ENCODE measurements around the gene TNFRSF18. TPM values are rescaled to one million over a fixed set of nuclear protein-coding genes. Genes with fewer than 3 reads are reported as not detected.

Gene TNFRSF18
- total and polyA plus RNA-seq, 2 experiments from 2014 or later = 1.1 to 1.5 TPM

GRCh38 chr1:1233567-1233892, 27.1 kb upstream of the TNFRSF18 start (continued):
- no peak for TF ChIP-seq CTCF (conservative IDR thresholded peaks at IDR 0.05; ENCODE audit: low read depth in 2 of 2)
- no peak for TF ChIP-seq EZH2 (IDR thresholded peaks at IDR 0.05; ENCODE audit: low read depth, unreplicated experiment)

DNA sequence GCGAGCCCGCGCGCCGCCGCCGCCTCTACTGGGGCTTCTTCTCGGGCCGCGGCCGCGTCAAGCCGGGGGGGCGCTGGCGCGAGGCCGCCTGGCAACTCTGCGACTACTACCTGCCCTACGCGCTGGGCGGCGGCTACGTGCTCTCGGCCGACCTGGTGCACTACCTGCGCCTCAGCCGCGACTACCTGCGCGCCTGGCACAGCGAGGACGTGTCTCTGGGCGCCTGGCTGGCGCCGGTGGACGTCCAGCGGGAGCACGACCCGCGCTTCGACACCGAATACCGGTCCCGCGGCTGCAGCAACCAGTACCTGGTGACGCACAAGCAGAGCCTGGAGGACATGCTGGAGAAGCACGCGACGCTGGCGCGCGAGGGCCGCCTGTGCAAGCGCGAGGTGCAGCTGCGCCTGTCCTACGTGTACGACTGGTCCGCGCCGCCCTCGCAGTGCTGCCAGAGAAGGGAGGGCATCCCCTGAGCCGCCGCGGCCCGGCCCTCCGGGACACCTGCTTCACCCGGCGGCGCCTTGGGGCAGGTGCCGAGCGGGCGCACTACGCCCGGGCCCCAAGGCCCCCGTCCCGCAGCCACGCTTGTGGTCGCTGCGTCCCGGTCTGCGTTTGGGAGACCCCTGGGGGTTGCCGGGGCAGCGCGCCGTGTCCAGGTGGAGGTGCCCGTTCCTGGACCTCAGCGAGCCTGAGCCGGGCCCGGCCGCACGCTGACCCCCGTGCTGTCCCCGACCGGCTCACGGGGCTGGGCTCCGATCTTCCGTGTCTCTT, 26.6 kb upstream of the TNFRSF18 start:
- Mint-ChIP-seq H3K27ac (no peak overlapping the region), H3K36me3 (ENCODE audit: low read depth) (peaks cover 21% of the 10 kb centered on the region), H3K4me3 (peak overlapping the region; percentile 59), H3K27me3 (ENCODE audit: insufficient read depth, low read depth, poor library complexity) (peaks cover 13% of the 10 kb centered on the region), H3K9me3 (peaks cover 10% of the 10 kb centered on the region), H3K4me1 (peaks cover 18% of the 10 kb centered on the region)
- DNase-seq (ENCODE audit: low spot score) (no peak), ATAC-seq (no peak)
- Histone ChIP-seq H3K4me1 (ENCODE audit: insufficient read depth) (peaks cover 6% of the 10 kb centered on the region), H3K27me3 (ENCODE audit: insufficient read depth) (no peaks in the 10 kb centered on the region), H3K27ac (ENCODE audit: low read depth) (no peak overlapping the region), H3K9me2 (ENCODE audit: insufficient read depth) (no peaks in the 10 kb centered on the region), H3K79me2 (replicated peaks; ENCODE audit: insufficient read depth) (peaks cover 40% of the 10 kb centered on the region), H2AFZ (no peak overlapping the region), H3K4me2 (peak overlapping the region; percentile 38; the same call in 1 of the 2 replicates), H3K36me3 (ENCODE audit: insufficient read depth) (no peaks in the 10 kb centered on the region), H3F3A (replicated peaks; ENCODE audit: low read depth) (peaks cover 10% of the 10 kb centered on the region; the same call in 1 of the 2 replicates), H3K4me3 (peak overlapping the region; percentile 28; the same call in 1 of the 2 replicates), H4K20me1 (replicated peaks; ENCODE audit: insufficient read depth) (peaks cover 8% of the 10 kb centered on the region)
- TF ChIP-seq EZH2phosphoT487 (IDR thresholded peaks at IDR 0.05; ENCODE audit: unreplicated experiment) = no peak
- TF ChIP-seq POLR2AphosphoS5 (IDR thresholded peaks at IDR 0.05; ENCODE audit: low read depth) = no peak
- TF ChIP-seq, protein P1, sequence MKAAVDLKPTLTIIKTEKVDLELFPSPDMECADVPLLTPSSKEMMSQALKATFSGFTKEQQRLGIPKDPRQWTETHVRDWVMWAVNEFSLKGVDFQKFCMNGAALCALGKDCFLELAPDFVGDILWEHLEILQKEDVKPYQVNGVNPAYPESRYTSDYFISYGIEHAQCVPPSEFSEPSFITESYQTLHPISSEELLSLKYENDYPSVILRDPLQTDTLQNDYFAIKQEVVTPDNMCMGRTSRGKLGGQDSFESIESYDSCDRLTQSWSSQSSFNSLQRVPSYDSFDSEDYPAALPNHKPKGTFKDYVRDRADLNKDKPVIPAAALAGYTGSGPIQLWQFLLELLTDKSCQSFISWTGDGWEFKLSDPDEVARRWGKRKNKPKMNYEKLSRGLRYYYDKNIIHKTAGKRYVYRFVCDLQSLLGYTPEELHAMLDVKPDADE (IDR thresholded peaks at IDR 0.05) = no peak
- no peak for TF ChIP-seq NANOG (IDR thresholded peaks at IDR 0.05; ENCODE audit: borderline replicate concordance)
- TF ChIP-seq, protein P2, sequence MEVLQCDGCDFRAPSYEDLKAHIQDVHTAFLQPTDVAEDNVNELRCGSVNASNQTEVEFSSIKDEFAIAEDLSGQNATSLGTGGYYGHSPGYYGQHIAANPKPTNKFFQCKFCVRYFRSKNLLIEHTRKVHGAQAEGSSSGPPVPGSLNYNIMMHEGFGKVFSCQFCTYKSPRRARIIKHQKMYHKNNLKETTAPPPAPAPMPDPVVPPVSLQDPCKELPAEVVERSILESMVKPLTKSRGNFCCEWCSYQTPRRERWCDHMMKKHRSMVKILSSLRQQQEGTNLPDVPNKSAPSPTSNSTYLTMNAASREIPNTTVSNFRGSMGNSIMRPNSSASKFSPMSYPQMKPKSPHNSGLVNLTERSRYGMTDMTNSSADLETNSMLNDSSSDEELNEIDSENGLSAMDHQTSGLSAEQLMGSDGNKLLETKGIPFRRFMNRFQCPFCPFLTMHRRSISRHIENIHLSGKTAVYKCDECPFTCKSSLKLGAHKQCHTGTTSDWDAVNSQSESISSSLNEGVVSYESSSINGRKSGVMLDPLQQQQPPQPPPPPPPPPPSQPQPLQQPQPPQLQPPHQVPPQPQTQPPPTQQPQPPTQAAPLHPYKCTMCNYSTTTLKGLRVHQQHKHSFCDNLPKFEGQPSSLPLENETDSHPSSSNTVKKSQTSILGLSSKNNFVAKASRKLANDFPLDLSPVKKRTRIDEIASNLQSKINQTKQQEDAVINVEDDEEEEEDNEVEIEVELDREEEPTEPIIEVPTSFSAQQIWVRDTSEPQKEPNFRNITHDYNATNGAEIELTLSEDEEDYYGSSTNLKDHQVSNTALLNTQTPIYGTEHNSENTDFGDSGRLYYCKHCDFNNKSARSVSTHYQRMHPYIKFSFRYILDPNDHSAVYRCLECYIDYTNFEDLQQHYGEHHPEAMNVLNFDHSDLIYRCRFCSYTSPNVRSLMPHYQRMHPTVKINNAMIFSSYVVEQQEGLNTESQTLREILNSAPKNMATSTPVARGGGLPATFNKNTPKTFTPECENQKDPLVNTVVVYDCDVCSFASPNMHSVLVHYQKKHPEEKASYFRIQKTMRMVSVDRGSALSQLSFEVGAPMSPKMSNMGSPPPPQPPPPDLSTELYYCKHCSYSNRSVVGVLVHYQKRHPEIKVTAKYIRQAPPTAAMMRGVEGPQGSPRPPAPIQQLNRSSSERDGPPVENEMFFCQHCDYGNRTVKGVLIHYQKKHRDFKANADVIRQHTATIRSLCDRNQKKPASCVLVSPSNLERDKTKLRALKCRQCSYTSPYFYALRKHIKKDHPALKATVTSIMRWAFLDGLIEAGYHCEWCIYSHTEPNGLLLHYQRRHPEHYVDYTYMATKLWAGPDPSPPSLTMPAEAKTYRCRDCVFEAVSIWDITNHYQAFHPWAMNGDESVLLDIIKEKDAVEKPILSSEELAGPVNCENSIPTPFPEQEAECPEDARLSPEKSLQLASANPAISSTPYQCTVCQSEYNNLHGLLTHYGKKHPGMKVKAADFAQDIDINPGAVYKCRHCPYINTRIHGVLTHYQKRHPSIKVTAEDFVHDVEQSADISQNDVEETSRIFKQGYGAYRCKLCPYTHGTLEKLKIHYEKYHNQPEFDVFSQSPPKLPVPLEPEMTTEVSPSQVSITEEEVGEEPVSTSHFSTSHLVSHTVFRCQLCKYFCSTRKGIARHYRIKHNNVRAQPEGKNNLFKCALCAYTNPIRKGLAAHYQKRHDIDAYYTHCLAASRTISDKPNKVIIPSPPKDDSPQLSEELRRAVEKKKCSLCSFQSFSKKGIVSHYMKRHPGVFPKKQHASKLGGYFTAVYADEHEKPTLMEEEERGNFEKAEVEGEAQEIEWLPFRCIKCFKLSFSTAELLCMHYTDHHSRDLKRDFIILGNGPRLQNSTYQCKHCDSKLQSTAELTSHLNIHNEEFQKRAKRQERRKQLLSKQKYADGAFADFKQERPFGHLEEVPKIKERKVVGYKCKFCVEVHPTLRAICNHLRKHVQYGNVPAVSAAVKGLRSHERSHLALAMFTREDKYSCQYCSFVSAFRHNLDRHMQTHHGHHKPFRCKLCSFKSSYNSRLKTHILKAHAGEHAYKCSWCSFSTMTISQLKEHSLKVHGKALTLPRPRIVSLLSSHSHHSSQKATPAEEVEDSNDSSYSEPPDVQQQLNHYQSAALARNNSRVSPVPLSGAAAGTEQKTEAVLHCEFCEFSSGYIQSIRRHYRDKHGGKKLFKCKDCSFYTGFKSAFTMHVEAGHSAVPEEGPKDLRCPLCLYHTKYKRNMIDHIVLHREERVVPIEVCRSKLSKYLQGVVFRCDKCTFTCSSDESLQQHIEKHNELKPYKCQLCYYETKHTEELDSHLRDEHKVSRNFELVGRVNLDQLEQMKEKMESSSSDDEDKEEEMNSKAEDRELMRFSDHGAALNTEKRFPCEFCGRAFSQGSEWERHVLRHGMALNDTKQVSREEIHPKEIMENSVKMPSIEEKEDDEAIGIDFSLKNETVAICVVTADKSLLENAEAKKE (CRISPR knock-in tag; IDR thresholded peaks at IDR 0.05) = no peak
- TF ChIP-seq JUNB (IDR thresholded peaks at IDR 0.05; ENCODE audit: unreplicated experiment) = no peak
- no peak for TF ChIP-seq CREB1 (CRISPR knock-in tag; IDR thresholded peaks at IDR 0.05; ENCODE audit: low read depth)
